ENCODE results near the gene TDRKH.

The TDRKH gene

GRCh38 chr1:151823175-151823574, 32.9 kb upstream of the TDRKH start:
- Histone ChIP-seq H2AFZ (ENCODE audit: low read length) (no peak overlapping the region), H3K9me2 (replicated peaks; ENCODE audit: low read depth, low read length) (no peaks in the 10 kb centered on the region), H3K36me3 (ENCODE audit: insufficient read depth, low read length) (no peaks in the 10 kb centered on the region), H3K4me2 (ENCODE audit: low read depth, low read length, poor library complexity, severe bottlenecking) (no peak overlapping the region), H3K9me3 (ENCODE audit: insufficient read depth, low read depth, low read length) (no peaks in the 10 kb centered on the region), H4K20me1 (ENCODE audit: insufficient read depth, low read length, poor library complexity, severe bottlenecking) (no peaks in the 10 kb centered on the region), H3K4me1 (ENCODE audit: insufficient read depth, low read length, poor library complexity, severe bottlenecking) (peaks cover 61% of the 10 kb centered on the region), H3F3A (ENCODE audit: low read depth) (no peaks in the 10 kb centered on the region), H3K4me3 (ENCODE audit: low read length, poor library complexity, severe bottlenecking) (no peak overlapping the region), H3K79me2 (ENCODE audit: insufficient read depth, low read length) (no peaks in the 10 kb centered on the region), H3K9ac (ENCODE audit: low read depth, low read length, poor library complexity, severe bottlenecking) (no peak overlapping the region), H3K27me3 (ENCODE audit: insufficient read depth, low read length, poor library complexity, severe bottlenecking) (no peaks in the 10 kb centered on the region)
- TF ChIP-seq CTCF (conservative IDR thresholded peaks at IDR 0.05; ENCODE audit: low read length) = no peak
- no peak for TF ChIP-seq EZH2phosphoT487 (IDR thresholded peaks at IDR 0.05; ENCODE audit: borderline replicate concordance)

- H3K27me3 ChIP-seq (ENCODE audit: insufficient read depth, low read length, poor library complexity, severe bottlenecking) = no peaks in the 10 kb centered on the region
- TF ChIP-seq CTCF (conservative IDR thresholded peaks at IDR 0.05; ENCODE audit: low read length) = no peak
- TF ChIP-seq EZH2phosphoT487 (IDR thresholded peaks at IDR 0.05; ENCODE audit: borderline replicate concordance) = no peak
- H4K20me1 ChIP-seq (ENCODE audit: insufficient read depth, low read length, poor library complexity, severe bottlenecking) = no peaks in the 10 kb centered on the region
- H3K9me3 ChIP-seq (ENCODE audit: insufficient read depth, low read depth, low read length) = no peaks in the 10 kb centered on the region
- peaks cover 54% of the 10 kb centered on the region for H3K4me1 ChIP-seq (ENCODE audit: insufficient read depth, low read length, poor library complexity, severe bottlenecking)
- no peaks in the 10 kb centered on the region for H3K79me2 ChIP-seq (ENCODE audit: insufficient read depth, low read length)
- no peak overlapping the region for H3K9ac ChIP-seq (ENCODE audit: low read depth, low read length, poor library complexity, severe bottlenecking)
- no peak overlapping the region for H3K4me2 ChIP-seq (ENCODE audit: low read depth, low read length, poor library complexity, severe bottlenecking)
- H2AFZ ChIP-seq (ENCODE audit: low read length) = no peak overlapping the region
- no peaks in the 10 kb centered on the region for H3F3A ChIP-seq (ENCODE audit: low read depth)
- H3K4me3 ChIP-seq (ENCODE audit: low read length, poor library complexity, severe bottlenecking) = no peak overlapping the region
- H3K36me3 ChIP-seq (ENCODE audit: insufficient read depth, low read length) = no peaks in the 10 kb centered on the region
- no peaks in the 10 kb centered on the region for H3K9me2 ChIP-seq (replicated peaks; ENCODE audit: low read depth, low read length)
These were observed 32.1 kb upstream of the TDRKH start for GRCh38 chr1:151822404-151822803.

GRCh38 chr1:151820940-151821339, 30.6 kb upstream of the TDRKH start:
- Histone ChIP-seq H3K4me2 (ENCODE audit: low read depth, low read length, poor library complexity, severe bottlenecking) (peak overlapping the region; percentile 61), H2AFZ (ENCODE audit: low read length) (no peak overlapping the region), H3K9me3 (ENCODE audit: insufficient read depth, low read depth, low read length) (no peaks in the 10 kb centered on the region), H3K4me1 (ENCODE audit: insufficient read depth, low read length, poor library complexity, severe bottlenecking) (peaks cover 55% of the 10 kb centered on the region), H3K9me2 (replicated peaks; ENCODE audit: low read depth, low read length) (no peaks in the 10 kb centered on the region), H3K4me3 (ENCODE audit: low read length, poor library complexity, severe bottlenecking) (no peak overlapping the region), H3K79me2 (ENCODE audit: insufficient read depth, low read length) (no peaks in the 10 kb centered on the region), H3K36me3 (ENCODE audit: insufficient read depth, low read length) (no peaks in the 10 kb centered on the region), H3K27me3 (ENCODE audit: insufficient read depth, low read length, poor library complexity, severe bottlenecking) (no peaks in the 10 kb centered on the region), H4K20me1 (ENCODE audit: insufficient read depth, low read length, poor library complexity, severe bottlenecking) (no peaks in the 10 kb centered on the region), H3F3A (ENCODE audit: low read depth) (no peaks in the 10 kb centered on the region), H3K9ac (ENCODE audit: low read depth, low read length, poor library complexity, severe bottlenecking) (no peak overlapping the region)
- TF ChIP-seq EZH2phosphoT487 (IDR thresholded peaks at IDR 0.05; ENCODE audit: borderline replicate concordance) = no peak
- TF ChIP-seq CTCF (conservative IDR thresholded peaks at IDR 0.05; ENCODE audit: low read length) = no peak

All from Loucy (cell line).